ENCODE results near the gene OR8A1.

DNA sequence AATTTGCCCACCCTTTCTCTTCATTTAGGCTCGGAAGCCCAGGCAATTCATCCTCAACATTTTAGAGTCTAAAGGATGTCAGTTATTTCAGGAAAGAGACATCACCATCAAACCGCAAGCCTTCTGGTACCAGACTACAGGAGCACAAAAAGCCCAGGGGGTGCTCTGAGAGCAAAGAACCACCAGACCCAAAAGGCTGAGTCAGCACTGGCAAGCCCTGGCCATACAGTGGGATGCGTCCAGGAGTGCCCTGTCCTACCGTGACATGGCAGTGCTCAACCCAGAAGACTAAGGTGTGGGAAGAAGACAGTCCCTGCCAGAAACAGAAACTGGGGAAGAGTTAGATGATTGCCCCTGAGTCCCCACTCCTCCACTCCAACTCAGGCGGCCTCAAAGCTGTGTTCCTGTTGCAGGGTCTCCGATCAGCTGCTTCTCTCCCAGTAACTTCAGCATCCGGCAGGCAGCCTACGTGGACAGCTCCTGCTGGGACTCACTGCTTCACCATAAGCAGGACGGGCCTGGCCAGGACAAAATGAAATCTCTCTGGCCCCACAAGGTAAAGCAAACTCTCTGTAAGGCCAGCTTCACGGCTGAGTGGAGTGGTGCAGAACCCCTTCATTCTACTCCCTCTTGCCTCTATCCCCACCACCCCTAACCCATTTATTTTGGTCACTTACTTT lies 42.9 kb downstream of the OR8A1 start:
- TF ChIP-seq, protein P1, sequence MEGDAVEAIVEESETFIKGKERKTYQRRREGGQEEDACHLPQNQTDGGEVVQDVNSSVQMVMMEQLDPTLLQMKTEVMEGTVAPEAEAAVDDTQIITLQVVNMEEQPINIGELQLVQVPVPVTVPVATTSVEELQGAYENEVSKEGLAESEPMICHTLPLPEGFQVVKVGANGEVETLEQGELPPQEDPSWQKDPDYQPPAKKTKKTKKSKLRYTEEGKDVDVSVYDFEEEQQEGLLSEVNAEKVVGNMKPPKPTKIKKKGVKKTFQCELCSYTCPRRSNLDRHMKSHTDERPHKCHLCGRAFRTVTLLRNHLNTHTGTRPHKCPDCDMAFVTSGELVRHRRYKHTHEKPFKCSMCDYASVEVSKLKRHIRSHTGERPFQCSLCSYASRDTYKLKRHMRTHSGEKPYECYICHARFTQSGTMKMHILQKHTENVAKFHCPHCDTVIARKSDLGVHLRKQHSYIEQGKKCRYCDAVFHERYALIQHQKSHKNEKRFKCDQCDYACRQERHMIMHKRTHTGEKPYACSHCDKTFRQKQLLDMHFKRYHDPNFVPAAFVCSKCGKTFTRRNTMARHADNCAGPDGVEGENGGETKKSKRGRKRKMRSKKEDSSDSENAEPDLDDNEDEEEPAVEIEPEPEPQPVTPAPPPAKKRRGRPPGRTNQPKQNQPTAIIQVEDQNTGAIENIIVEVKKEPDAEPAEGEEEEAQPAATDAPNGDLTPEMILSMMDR (conservative IDR thresholded peaks at IDR 0.05), result no peak
- no peak for TF ChIP-seq EZH2 (IDR thresholded peaks at IDR 0.05; ENCODE audit: low read depth)

All from PC-9 (cell line).